ENCODE results near the gene EIF2A. TPM values are rescaled to one million over a fixed set of nuclear protein-coding genes. Genes with fewer than 3 reads are reported as not detected.

The EIF2A gene
- total and polyA plus RNA-seq, 4 donors, result 72.8 to 95.5 (median 79.6) TPM

- Histone ChIP-seq H3K36me3 (ENCODE audit: control insufficient read depth in 1 of 2, insufficient read depth in 2 of 2, low read length in 1 of 2) (peaks cover 0 to 6% of the 10 kb centered on the region in 2 donors), H3K9me3 (ENCODE audit: control insufficient read depth, low read length) (no peaks in the 10 kb centered on the region), H3K4me1 (ENCODE audit: control insufficient read depth in 1 of 2, insufficient read depth in 2 of 2, low read length in 2 of 2) (no peaks in the 10 kb centered on the region), H3K27me3 (ENCODE audit: control insufficient read depth in 1 of 2, insufficient read depth in 2 of 2, low read length in 1 of 2) (no peaks in the 10 kb centered on the region), H3K4me3 (ENCODE audit: low read length in 2 of 2) (no peak overlapping the region), H3K27ac (ENCODE audit: low read depth in 1 of 2, low read length in 2 of 2) (no peak overlapping the region)
- no peak for ATAC-seq (ENCODE audit: low FRiP score)
- no peak for DNase-seq
- intact Hi-C loops (cut with DNase I), result no loop called here
- WGBS, 2 donors, result 49 to 54% methylated on average over 6 of the region's 6 CpGs
These were observed 88.5 kb downstream of the EIF2A start for GRCh38 chr3:150635076-150635475.

DNA sequence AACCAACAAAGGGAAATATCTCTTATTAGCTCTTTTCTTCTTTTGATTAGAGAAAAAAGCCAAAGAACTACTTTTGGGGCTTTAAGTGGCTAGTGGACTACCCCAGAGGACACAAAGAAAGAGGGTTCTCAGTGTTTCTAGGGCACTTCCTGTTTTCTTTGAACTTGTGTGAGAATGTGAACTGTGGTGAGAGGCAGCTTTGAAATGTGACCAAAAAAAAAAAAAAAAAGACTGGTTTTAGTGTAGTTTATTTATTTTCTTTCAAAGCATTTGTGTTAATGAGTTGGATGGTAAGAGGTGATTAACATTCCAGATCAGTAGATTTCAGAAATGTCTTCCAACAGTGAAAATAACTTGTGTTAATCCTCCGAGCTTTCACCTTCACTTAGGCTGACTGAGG lies 88.9 kb downstream of the EIF2A start:
- 64 to 66% methylated on average over 1 of the region's 1 CpG for WGBS, 2 donors
- Histone ChIP-seq H3K4me1 (ENCODE audit: control insufficient read depth in 1 of 2, insufficient read depth in 2 of 2, low read length in 2 of 2) (no peaks in the 10 kb centered on the region), H3K4me3 (ENCODE audit: low read length in 2 of 2) (no peak overlapping the region), H3K9me3 (ENCODE audit: control insufficient read depth, low read length) (no peaks in the 10 kb centered on the region), H3K36me3 (ENCODE audit: control insufficient read depth in 1 of 2, insufficient read depth in 2 of 2, low read length in 1 of 2) (peaks cover 0 to 5% of the 10 kb centered on the region in 2 donors), H3K27ac (ENCODE audit: low read depth in 1 of 2, low read length in 2 of 2) (no peak overlapping the region), H3K27me3 (ENCODE audit: control insufficient read depth in 1 of 2, insufficient read depth in 2 of 2, low read length in 1 of 2) (no peaks in the 10 kb centered on the region)
- ATAC-seq (ENCODE audit: low FRiP score) (no peak), DNase-seq (no peak)
- intact Hi-C loops (cut with DNase I), result no loop called here

Other genes with a start within 250 kb of the EIF2A start
- 10 to 100 TPM; 43.9 to 64.7 TPM for gene TSC22D2, start 138.5 kb upstream of the EIF2A start, total RNA-seq
- gene TSC22D2, start 138.5 kb upstream of the EIF2A start, polyA plus RNA-seq, result 10 to 100 TPM; 10.6 to 11.5 TPM
- gene SERP1, start 291 bp upstream of the EIF2A start, total RNA-seq, result 10 to 100 TPM; 74.4 to 78.8 TPM
- gene SERP1, start 291 bp upstream of the EIF2A start, polyA plus RNA-seq, result 10 to 100 TPM; 71.9 to 92.9 TPM
- 10 to 100 TPM; 73.2 to 93.0 TPM for gene SELENOT, start 56.5 kb downstream of the EIF2A start, total RNA-seq
- 10 to 100 TPM; 60.8 to 91.7 TPM for gene SELENOT, start 56.5 kb downstream of the EIF2A start, polyA plus RNA-seq
- gene ERICH6, start 157.1 kb downstream of the EIF2A start, total RNA-seq, result under 1 TPM in 1 of 2 donors, not detected in 1; 0.18 TPM
- gene ERICH6, start 157.1 kb downstream of the EIF2A start, polyA plus RNA-seq, result not detected
- 10 to 100 TPM; 18.8 to 22.4 TPM for gene SIAH2, start 216.4 kb downstream of the EIF2A start, total RNA-seq
- 10 to 100 TPM in 1 of 2 donors, 1 to 10 TPM in 1; 9.1 to 12.5 TPM for gene SIAH2, start 216.4 kb downstream of the EIF2A start, polyA plus RNA-seq